Pulmonary artery endothelial cell (primary cell): ENCODE results near the gene CORO1C. TPM values are rescaled to one million over a fixed set of nuclear protein-coding genes. Genes with fewer than 3 reads are reported as not detected.
"Not testable (repeated sequence)": the region's sequence is repeated elsewhere in the genome, so short reads cannot be mapped to it uniquely, and the experiment has no call there.

Source experiments
- DNase-seq: peaks from one replicate; pipeline ENCODE4 v3.0.0-alpha.2; 2011; ENCODE audit warnings: low read depth, low spot score
- total RNA-seq: library from RNA; depleted of rRNA; stranded (reverse); fragments of >200 nt; gene quantifications from 2 replicates; pipeline ENCODE4 v1.2.3, GENCODE V29; 2014

The CORO1C gene
- total RNA-seq, 1 donor from 2014 or later: 278 TPM

- no peak for DNase-seq
These were observed 22.7 kb upstream of the CORO1C start for GRCh38 chr12:108753976-108754375.

GRCh38 chr12:108752387-108752786 is 21.1 kb upstream of the CORO1C start:
- no peak for DNase-seq

- DNase-seq: no peak
These were observed 20.5 kb upstream of the CORO1C start for GRCh38 chr12:108751821-108752220.

- DNase-seq: not testable (repeated sequence)
These were observed 19.7 kb upstream of the CORO1C start for GRCh38 chr12:108751003-108751402.

GRCh38 chr12:108750526-108750925 is 19.2 kb upstream of the CORO1C start:
- no peak for DNase-seq

GRCh38 chr12:108747563-108747962 is 16.2 kb upstream of the CORO1C start:
- DNase-seq: no peak

GRCh38 chr12:108745641-108746040 is 14.3 kb upstream of the CORO1C start:
- no peak for DNase-seq

- DNase-seq: no peak
These were observed 12.9 kb upstream of the CORO1C start for GRCh38 chr12:108744021-108744897.

GRCh38 chr12:108738170-108738569 is 6.9 kb upstream of the CORO1C start:
- no peak for DNase-seq

- DNase-seq: no peak
These were observed 4.5 kb upstream of the CORO1C start for GRCh38 chr12:108735855-108736254.

GRCh38 chr12:108734200-108734906 is 3.0 kb upstream of the CORO1C start:
- peak; percentile 54 for DNase-seq

- DNase-seq: not testable (repeated sequence)
These were observed 1.9 kb upstream of the CORO1C start for GRCh38 chr12:108733230-108733531.

- no peak for DNase-seq
These were observed 1.3 kb upstream of the CORO1C start for GRCh38 chr12:108732489-108733229.

GRCh38 chr12:108731866-108732461 is 646 bp upstream of the CORO1C start:
- peak; percentile 90 for DNase-seq

GRCh38 chr12:108730365-108731104 is 783 bp downstream of the CORO1C start:
- peak; percentile 40 for DNase-seq

- no peak for DNase-seq
These were observed 1.5 kb downstream of the CORO1C start for GRCh38 chr12:108729612-108730364.

GRCh38 chr12:108728820-108729611 is 2.3 kb downstream of the CORO1C start:
- DNase-seq: no peak

GRCh38 chr12:108727868-108728735 is 3.2 kb downstream of the CORO1C start:
- no peak for DNase-seq
